CD4-positive, CD25-positive, alpha-beta regulatory T cell (primary cell): ENCODE data around the gene TLE5. TPM values are rescaled to one million over a fixed set of nuclear protein-coding genes. Genes with fewer than 3 reads are reported as not detected.

ENCODE experiments used
- ATAC-seq, 2 donors: fragments of 150-1000 bp; cut with Tn5 transposase; one replicate each; pipeline ENCODE4 v1.10.0; 2021; ENCODE audit warnings: low read depth in 2 of 2, moderate number of reproducible peaks in 2 of 2, moderate library complexity in 1 of 2
- DNase-seq, 3 donors: peaks; one replicate each; pipeline versions ENCODE4 v3.0.0 to v3.0.0-alpha.2; 2012 to 2022; ENCODE audit warnings: mixed read lengths in 1 of 3
- H3K27ac ChIP-seq: one replicate; pipeline ENCODE4 v1.7.0; 2013; ENCODE audit warnings: mild to moderate bottlenecking, low read length; ENCODE audit not compliant: insufficient read depth, poor library complexity, severe bottlenecking
- H3K27me3 ChIP-seq: one replicate; pipeline ENCODE4 v1.7.0; 2013; ENCODE audit warnings: low read length; ENCODE audit not compliant: control insufficient read depth, insufficient read depth
- H3K36me3 ChIP-seq: one replicate; pipeline ENCODE4 v1.7.0; 2013; ENCODE audit warnings: mild to moderate bottlenecking, low read length, moderate library complexity; ENCODE audit not compliant: control insufficient read depth, insufficient read depth
- H3K4me1 ChIP-seq: 2 replicates; pipeline ENCODE4 v1.7.0; 2013; ENCODE audit warnings: mild to moderate bottlenecking, low read length; ENCODE audit not compliant: insufficient read depth, control insufficient read depth, poor library complexity, severe bottlenecking
- H3K4me3 ChIP-seq: one replicate; pipeline ENCODE4 v1.7.0; 2013; ENCODE audit warnings: low read depth, mild to moderate bottlenecking, low read length, moderate library complexity
- H3K9me3 ChIP-seq, 2 experiments: 1 replicate in 1 of 2; 2 replicates in 1 of 2; pipeline ENCODE4 v1.7.0; 2013; ENCODE audit warnings: low read length in 2 of 2, mild to moderate bottlenecking in 1 of 2, moderate library complexity in 1 of 2; ENCODE audit not compliant: control insufficient read depth in 2 of 2
- H3K27ac Mint-ChIP-seq, 3 donors: one replicate each; pipeline ENCODE4 v1.8.0; 2020 to 2022; ENCODE audit warnings: mild to moderate bottlenecking in 3 of 3, mixed read lengths in 3 of 3, moderate library complexity in 2 of 3
- H3K27me3 Mint-ChIP-seq: one replicate; pipeline ENCODE4 v1.8.0; 2022; ENCODE audit warnings: mild to moderate bottlenecking, mixed read lengths
- H3K36me3 Mint-ChIP-seq: one replicate; pipeline ENCODE4 v1.8.0; 2020; ENCODE audit warnings: mixed read lengths
- H3K4me1 Mint-ChIP-seq, 4 donors: one replicate each; pipeline ENCODE4 v1.8.0; 2020 to 2022; ENCODE audit warnings: mixed read lengths in 4 of 4, mild to moderate bottlenecking in 1 of 4
- H3K4me3 Mint-ChIP-seq, 4 donors: one replicate each; pipeline ENCODE4 v1.8.0; 2020 to 2022; ENCODE audit warnings: mild to moderate bottlenecking in 4 of 4, mixed read lengths in 4 of 4, moderate library complexity in 3 of 4
- H3K9me3 Mint-ChIP-seq, 7 donors: one replicate each; pipeline ENCODE4 v1.8.0; 2020 to 2022; ENCODE audit warnings: mixed read lengths in 7 of 7, mild to moderate bottlenecking in 3 of 7, moderate library complexity in 2 of 7
- polyA plus RNA-seq, 4 donors: library from polyadenylated mRNA; unstranded; fragments of 300-500 nt; fragmentation: Illumina TruSeq; gene quantifications; one replicate each; pipeline ENCODE4 v1.2.3, GENCODE V29; 2021
- total RNA-seq: library from RNA; stranded (reverse); gene quantifications from one replicate; pipeline ENCODE4 v1.2.3, GENCODE V29; 2022

Gene TLE5, protein sequence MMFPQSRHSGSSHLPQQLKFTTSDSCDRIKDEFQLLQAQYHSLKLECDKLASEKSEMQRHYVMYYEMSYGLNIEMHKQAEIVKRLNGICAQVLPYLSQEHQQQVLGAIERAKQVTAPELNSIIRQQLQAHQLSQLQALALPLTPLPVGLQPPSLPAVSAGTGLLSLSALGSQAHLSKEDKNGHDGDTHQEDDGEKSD
- total RNA-seq (1,009 TPM), polyA plus RNA-seq (100 to 1,000 TPM; 608 to 773 (median 661) TPM)

- no peaks in the 10 kb centered on the region for H3K9me3 ChIP-seq
- Mint-ChIP-seq H3K27ac (peak within 1 kb of the TSS; percentile 82 to 94 (median 88)), H3K4me1 (peaks cover 0 to 57% (median 13%) of the 10 kb centered on the region in 4 donors), H3K36me3 (peaks cover 15% of the 10 kb centered on the region), H3K27me3 (no peaks in the 10 kb centered on the region), H3K9me3 (peaks cover 0 to under 1% (median 0%) of the 10 kb centered on the region in 7 donors), H3K4me3 (peak within 1 kb of the TSS; percentile 88 to 97 (median 93))
- H3K4me1 ChIP-seq: peaks cover 44% of the 10 kb centered on the region
- H3K27me3 ChIP-seq: no peaks in the 10 kb centered on the region
- peak within 1 kb of the TSS; percentile 57 for H3K4me3 ChIP-seq
- peak within 1 kb of the TSS; percentile 83 for H3K27ac ChIP-seq
- H3K36me3 ChIP-seq: peaks cover 31% of the 10 kb centered on the region
- peak; percentile 50 to 57 for ATAC-seq
- DNase-seq: peak; percentile 72 to 82 (median 76)
Observed at GRCh38 chr19:3062165-3063105, at the start of gene TLE5. TSS of gene TLE5 (minus strand) at chr19:3062495. CDS start at chr19:3062200, 295 bp downstream.

GRCh38 chr19:3111586-3112247, 49.4 kb upstream of the TLE5 start:
- Mint-ChIP-seq H3K36me3 (no peaks in the 10 kb centered on the region), H3K9me3 (no peaks in the 10 kb centered on the region), H3K27me3 (no peaks in the 10 kb centered on the region), H3K4me3 (no peak overlapping the region), H3K27ac (no peak overlapping the region), H3K4me1 (peaks cover 0 to 17% (median 5%) of the 10 kb centered on the region in 4 donors)
- ATAC-seq (no peak), DNase-seq (no peak)
- Histone ChIP-seq H3K27ac (no peak overlapping the region), H3K4me1 (peaks cover 4% of the 10 kb centered on the region), H3K27me3 (no peaks in the 10 kb centered on the region), H3K4me3 (no peak overlapping the region), H3K9me3 (no peaks in the 10 kb centered on the region), H3K36me3 (no peaks in the 10 kb centered on the region)

- Mint-ChIP-seq H3K27me3 (no peaks in the 10 kb centered on the region), H3K36me3 (no peaks in the 10 kb centered on the region), H3K4me3 (no peak overlapping the region), H3K9me3 (no peaks in the 10 kb centered on the region), H3K4me1 (peaks cover 0 to 17% (median 5%) of the 10 kb centered on the region in 4 donors), H3K27ac (no peak overlapping the region)
- Histone ChIP-seq H3K27ac (no peak overlapping the region), H3K36me3 (no peaks in the 10 kb centered on the region), H3K9me3 (no peaks in the 10 kb centered on the region), H3K4me3 (no peak overlapping the region), H3K27me3 (no peaks in the 10 kb centered on the region), H3K4me1 (peaks cover 4% of the 10 kb centered on the region)
- DNase-seq (no peak), ATAC-seq (no peak)
Observed at GRCh38 chr19:3110126-3110825, 48.0 kb upstream of the TLE5 start.

- Mint-ChIP-seq H3K4me1 (peaks cover 0 to 17% (median 5%) of the 10 kb centered on the region in 4 donors), H3K9me3 (no peaks in the 10 kb centered on the region), H3K27ac (no peak overlapping the region), H3K4me3 (no peak overlapping the region), H3K27me3 (no peaks in the 10 kb centered on the region), H3K36me3 (no peaks in the 10 kb centered on the region)
- Histone ChIP-seq H3K36me3 (no peaks in the 10 kb centered on the region), H3K4me1 (peaks cover 4% of the 10 kb centered on the region), H3K9me3 (no peaks in the 10 kb centered on the region), H3K4me3 (no peak overlapping the region), H3K27me3 (no peaks in the 10 kb centered on the region), H3K27ac (no peak overlapping the region)
- ATAC-seq: no peak
- DNase-seq: no peak
Observed at GRCh38 chr19:3109491-3109890, 47.2 kb upstream of the TLE5 start.

- Histone ChIP-seq H3K27me3 (no peaks in the 10 kb centered on the region), H3K4me1 (peaks cover 8% of the 10 kb centered on the region), H3K27ac (no peak overlapping the region), H3K9me3 (no peaks in the 10 kb centered on the region), H3K4me3 (no peak overlapping the region), H3K36me3 (no peaks in the 10 kb centered on the region)
- Mint-ChIP-seq H3K4me1 (peaks cover 0 to 23% (median 9%) of the 10 kb centered on the region in 4 donors), H3K4me3 (no peak overlapping the region), H3K9me3 (no peaks in the 10 kb centered on the region), H3K36me3 (no peaks in the 10 kb centered on the region), H3K27ac (peak overlapping the region; percentile 66 to 90 (median 71)), H3K27me3 (peaks cover 6% of the 10 kb centered on the region)
- peak; percentile 60 to 72 (median 66) for DNase-seq
- ATAC-seq: peak; percentile 57 to 64
Observed at GRCh38 chr19:3108775-3109174, 46.5 kb upstream of the TLE5 start.

- H3K27ac Mint-ChIP-seq: no peak overlapping the region
- H3K4me1 Mint-ChIP-seq: peaks cover 0 to 25% (median 10%) of the 10 kb centered on the region in 4 donors
- Histone ChIP-seq H3K4me3 (no peak overlapping the region), H3K27ac (no peak overlapping the region), H3K4me1 (peaks cover 10% of the 10 kb centered on the region), H3K36me3 (no peaks in the 10 kb centered on the region), H3K9me3 (no peaks in the 10 kb centered on the region), H3K27me3 (no peaks in the 10 kb centered on the region)
- peaks cover 8% of the 10 kb centered on the region for H3K27me3 Mint-ChIP-seq
- no peaks in the 10 kb centered on the region for H3K36me3 Mint-ChIP-seq
- peak overlapping the region in 1 of 4 donors; percentile 8 for H3K4me3 Mint-ChIP-seq
- no peaks in the 10 kb centered on the region for H3K9me3 Mint-ChIP-seq
- no peak for ATAC-seq
- DNase-seq: no peak
Observed at GRCh38 chr19:3107658-3108057, 45.4 kb upstream of the TLE5 start.

- Mint-ChIP-seq H3K27ac (no peak overlapping the region), H3K27me3 (peaks cover 12% of the 10 kb centered on the region), H3K4me3 (no peak overlapping the region), H3K4me1 (peaks cover 0 to 25% (median 10%) of the 10 kb centered on the region in 4 donors), H3K9me3 (no peaks in the 10 kb centered on the region), H3K36me3 (no peaks in the 10 kb centered on the region)
- Histone ChIP-seq H3K27me3 (no peaks in the 10 kb centered on the region), H3K4me3 (no peak overlapping the region), H3K27ac (no peak overlapping the region), H3K4me1 (peaks cover 10% of the 10 kb centered on the region), H3K36me3 (no peaks in the 10 kb centered on the region), H3K9me3 (no peaks in the 10 kb centered on the region)
- DNase-seq: no peak
- no peak for ATAC-seq
Observed at GRCh38 chr19:3106509-3107141, 44.3 kb upstream of the TLE5 start.
